ENCODE data around the gene DNAAF9.

- TF ChIP-seq POLR2A (IDR thresholded peaks at IDR 0.05): no peak
- TF ChIP-seq, protein P1, sequence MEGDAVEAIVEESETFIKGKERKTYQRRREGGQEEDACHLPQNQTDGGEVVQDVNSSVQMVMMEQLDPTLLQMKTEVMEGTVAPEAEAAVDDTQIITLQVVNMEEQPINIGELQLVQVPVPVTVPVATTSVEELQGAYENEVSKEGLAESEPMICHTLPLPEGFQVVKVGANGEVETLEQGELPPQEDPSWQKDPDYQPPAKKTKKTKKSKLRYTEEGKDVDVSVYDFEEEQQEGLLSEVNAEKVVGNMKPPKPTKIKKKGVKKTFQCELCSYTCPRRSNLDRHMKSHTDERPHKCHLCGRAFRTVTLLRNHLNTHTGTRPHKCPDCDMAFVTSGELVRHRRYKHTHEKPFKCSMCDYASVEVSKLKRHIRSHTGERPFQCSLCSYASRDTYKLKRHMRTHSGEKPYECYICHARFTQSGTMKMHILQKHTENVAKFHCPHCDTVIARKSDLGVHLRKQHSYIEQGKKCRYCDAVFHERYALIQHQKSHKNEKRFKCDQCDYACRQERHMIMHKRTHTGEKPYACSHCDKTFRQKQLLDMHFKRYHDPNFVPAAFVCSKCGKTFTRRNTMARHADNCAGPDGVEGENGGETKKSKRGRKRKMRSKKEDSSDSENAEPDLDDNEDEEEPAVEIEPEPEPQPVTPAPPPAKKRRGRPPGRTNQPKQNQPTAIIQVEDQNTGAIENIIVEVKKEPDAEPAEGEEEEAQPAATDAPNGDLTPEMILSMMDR (IDR thresholded peaks at IDR 0.05): no peak
Observed at GRCh38 chr20:3430376-3431069, 23.1 kb upstream of the DNAAF9 start.

Data from testis (tissue), 2 donors.